GM19463 (cell line): ENCODE measurements around the gene S100A13.
"Not testable (repeated sequence)": the region's sequence is repeated elsewhere in the genome, so short reads cannot be mapped to it uniquely, and the experiment has no call there.

ENCODE experiments used
- ATAC-seq: cut with Tn5 transposase; IDR thresholded peaks from one replicate; pipeline ENCODE4 v1.9.1; 2021; ENCODE audit warnings: mild to moderate bottlenecking, moderate library complexity; ENCODE audit not compliant: unreplicated experiment

S100A13 gene

GRCh38 chr1:153608089-153608682 is 19.1 kb downstream of the S100A13 start:
- ATAC-seq: no peak

GRCh38 chr1:153607381-153607780 is 19.9 kb downstream of the S100A13 start:
- ATAC-seq: no peak

GRCh38 chr1:153606194-153606593 is 21.1 kb downstream of the S100A13 start:
- ATAC-seq: no peak

GRCh38 chr1:153602749-153603148 is 24.6 kb downstream of the S100A13 start:
- ATAC-seq: no peak

GRCh38 chr1:153599847-153600246 is 27.5 kb downstream of the S100A13 start:
- ATAC-seq: no peak

DNA sequence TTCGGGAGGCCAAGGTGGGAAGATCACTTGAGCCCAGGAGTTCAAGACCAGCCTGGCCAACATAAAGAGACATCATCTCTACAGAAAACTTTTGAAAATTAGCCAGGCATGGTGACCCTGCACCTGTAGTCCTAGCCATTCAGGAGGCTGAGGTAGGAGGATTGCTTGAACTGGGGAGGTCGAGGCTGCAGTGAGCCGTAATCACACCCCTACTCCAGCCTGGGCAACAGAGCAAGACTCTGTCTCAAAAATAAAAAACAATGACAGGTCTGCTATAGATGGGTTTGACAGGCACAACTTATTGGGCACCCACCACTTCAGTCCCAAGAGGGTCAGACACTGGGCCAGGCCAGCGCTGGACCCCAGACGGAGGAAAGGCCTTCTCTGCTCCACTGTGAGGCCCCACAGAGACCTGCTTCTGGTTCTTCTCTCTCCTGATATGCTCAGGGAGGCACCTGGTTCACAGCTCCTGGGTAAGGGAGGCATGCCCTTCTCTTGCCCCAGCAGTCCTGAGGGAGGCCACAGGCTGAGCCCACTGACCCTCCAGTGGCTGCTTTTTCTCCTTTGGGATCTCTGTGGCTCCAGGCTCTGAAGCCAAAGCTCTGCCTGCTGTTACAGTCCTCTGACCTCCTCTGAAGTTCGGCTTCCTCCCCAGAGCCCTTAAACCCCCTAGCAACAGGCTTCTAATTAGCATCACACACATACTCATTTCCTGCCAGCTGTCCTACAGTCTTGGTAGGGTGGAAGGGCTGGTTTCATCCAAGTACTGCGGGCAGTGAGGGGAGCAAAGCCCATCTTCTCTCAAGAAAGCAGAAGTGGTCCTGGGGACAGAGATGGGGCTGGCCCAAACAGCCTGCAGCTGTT is 28.8 kb downstream of the S100A13 start:
- ATAC-seq: peak; percentile 94

DNA sequence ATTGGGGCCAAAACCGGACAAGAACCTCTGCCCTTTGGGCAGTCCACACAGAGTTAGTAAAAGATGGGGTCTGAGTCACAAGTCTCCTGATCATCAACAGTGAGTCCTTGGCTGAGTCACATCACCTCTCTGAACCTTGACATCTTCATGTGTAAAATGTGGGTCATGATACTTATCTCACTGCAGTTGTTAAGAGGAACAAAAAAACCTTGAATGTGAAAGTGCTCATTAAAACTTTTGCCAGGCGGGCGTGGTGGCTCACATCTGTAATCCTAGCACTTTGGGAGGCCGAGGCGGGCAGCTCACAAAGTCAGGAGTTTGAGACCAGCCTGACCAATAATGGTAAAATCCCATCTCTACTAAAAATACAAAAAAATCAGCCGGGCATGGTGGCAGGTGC is 30.1 kb downstream of the S100A13 start:
- ATAC-seq: no peak

DNA sequence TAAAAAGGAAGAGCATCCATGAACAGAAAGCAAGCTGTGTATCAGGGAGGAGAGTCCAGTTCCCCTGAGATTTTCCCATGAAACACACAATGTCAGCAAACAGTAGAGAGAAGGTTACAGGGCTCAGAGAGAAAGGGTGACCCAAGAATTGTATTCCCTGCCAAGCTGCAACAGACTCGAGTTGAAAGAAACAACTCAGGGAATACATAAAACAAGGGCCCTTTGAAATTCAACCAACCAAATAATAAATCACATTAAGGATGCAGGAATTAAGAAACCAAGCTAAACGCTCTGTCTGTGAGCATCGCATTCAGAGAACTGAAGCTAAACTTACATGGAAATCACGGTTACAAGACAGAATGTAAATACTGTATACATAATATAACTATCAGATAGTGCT is 34.6 kb downstream of the S100A13 start:
- ATAC-seq: no peak

- no peak for ATAC-seq
These were observed 38.8 kb downstream of the S100A13 start for GRCh38 chr1:153588482-153588881.

DNA sequence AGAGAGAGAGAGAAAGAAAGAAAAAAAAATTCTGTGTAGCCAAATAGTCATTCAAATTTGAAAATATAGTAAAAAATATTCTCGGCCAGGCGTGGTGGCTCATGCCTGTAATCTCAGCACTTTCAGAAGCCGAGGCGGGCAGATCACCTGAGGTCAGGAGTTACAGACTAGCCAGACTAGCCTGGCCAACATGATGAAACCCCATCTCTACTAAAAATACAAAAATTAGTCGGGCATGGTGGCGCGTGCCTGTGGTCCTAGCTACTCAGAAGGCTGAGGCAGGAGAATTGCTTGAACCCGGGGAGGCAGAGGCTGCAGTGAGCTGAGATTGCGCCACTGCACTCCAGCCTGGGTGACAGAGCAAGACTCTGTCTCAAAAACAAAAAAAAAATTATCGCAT is 39.3 kb downstream of the S100A13 start:
- ATAC-seq: not testable (repeated sequence)

- ATAC-seq: no peak
These were observed 40.0 kb downstream of the S100A13 start for GRCh38 chr1:153587314-153587713.

GRCh38 chr1:153586347-153586746 is 41.0 kb downstream of the S100A13 start:
- ATAC-seq: no peak

GRCh38 chr1:153585006-153585405 is 42.3 kb downstream of the S100A13 start:
- ATAC-seq: no peak

GRCh38 chr1:153583976-153584375 is 43.3 kb downstream of the S100A13 start:
- ATAC-seq: no peak

DNA sequence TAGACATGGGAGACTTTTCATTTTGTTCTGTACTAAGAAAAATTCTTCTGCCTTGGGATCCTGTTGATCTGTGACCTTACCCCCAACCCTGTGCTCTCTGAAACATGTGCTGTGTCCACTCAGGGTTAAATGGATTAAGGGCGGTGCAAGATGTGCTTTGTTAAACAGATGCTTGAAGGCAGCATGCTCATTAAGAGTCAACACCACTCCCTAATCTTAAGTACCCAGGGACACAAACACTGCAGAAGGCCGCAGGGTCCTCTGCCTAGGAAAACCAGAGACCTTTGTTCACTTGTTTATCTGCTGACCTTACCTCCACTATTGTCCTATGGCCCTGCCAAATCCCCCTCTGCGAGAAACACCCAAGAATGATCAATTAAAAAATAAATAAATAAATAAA is 43.8 kb downstream of the S100A13 start:
- not testable (repeated sequence) for ATAC-seq

GRCh38 chr1:153582836-153583235 is 44.5 kb downstream of the S100A13 start:
- ATAC-seq: not testable (repeated sequence)

DNA sequence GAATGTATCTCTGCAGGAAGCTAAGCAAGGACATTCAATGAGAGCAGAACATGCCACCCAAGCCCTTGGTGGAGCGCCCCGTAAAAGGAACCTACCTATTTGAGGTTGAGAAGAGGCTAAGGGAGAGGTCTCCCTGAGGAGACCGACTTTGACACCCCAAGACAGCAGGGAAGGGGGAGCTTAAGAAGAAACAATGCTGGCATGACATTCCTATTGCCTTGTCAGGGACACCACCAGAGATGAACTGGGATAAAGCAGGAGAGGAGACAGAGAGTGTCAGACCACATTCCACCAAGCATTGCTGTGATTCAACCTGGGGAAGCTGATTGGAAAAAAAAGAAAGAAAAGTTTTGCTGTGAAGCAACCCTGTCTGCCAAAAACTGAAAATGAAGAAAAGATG is 48.4 kb downstream of the S100A13 start:
- no peak for ATAC-seq

- no peak for ATAC-seq
These were observed 48.8 kb downstream of the S100A13 start for GRCh38 chr1:153578490-153578889.

DNA sequence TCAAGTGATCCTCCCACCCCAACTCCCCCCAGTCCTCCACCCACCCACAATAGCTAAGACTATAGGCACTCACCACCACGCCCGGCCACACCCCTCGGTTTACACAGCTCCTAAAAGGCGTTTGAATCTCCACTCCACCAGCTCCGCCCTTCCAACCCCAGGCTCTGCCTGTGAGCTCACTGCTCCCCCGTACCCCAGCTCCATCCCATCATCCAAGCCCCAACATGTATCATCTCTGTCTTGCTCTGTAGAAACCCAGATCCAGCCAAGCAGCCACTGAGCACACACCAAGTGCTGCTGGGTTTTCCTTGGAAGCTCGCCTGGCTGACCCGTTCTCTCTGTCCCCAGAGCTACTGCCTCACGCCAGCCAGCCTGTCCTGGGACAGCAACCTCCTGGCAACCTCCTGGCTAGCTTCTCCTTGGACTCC is 49.7 kb downstream of the S100A13 start:
- no peak for ATAC-seq

DNA sequence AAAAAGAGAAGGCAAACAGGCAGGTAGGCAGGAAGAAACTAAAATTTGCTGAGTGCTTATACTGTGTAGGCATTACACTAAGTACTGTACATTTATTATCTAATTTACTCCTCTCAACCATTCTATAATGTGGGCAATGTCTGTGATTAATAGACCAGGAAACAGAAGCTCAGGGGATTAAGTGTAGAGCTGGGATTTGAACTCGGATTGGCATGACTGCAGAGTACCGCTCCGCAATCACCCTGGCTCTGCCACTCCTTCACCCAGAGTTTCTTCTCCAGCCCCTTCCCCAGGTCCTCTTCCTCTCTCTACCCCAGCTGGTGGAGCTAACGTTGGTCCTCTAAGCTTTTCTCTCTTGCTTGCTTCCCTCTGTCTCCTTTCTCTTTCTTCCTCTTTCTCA is 50.2 kb downstream of the S100A13 start:
- ATAC-seq: no peak

- not testable (repeated sequence) for ATAC-seq
These were observed 51.8 kb downstream of the S100A13 start for GRCh38 chr1:153575497-153575896.

DNA sequence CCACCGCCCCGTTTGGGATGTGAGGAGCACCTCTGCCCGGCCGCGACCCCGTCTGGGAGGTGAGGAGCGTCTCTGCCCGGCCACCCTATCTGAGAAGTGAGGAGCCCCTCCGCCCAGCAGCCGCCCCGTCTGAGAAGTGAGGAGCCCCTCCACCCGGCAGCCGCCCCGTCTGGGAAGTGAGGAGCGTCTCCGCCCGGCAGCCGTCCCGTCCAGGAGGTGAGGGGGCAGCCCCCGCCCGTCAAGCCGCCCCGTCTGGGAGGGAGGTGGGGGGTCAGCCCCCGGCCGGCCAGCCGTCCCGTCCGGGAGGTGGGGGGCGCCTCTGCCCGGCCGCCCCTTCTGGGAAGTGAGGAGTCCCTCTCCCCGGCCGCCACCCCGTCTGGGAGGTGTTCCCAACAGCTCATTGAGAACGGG is 52.2 kb downstream of the S100A13 start:
- not testable (repeated sequence) for ATAC-seq
